ENCODE data around the gene TTC28. TPM values are rescaled to one million over a fixed set of nuclear protein-coding genes. Genes with fewer than 3 reads are reported as not detected.
"Not testable (repeated sequence)": the region's sequence is repeated elsewhere in the genome, so short reads cannot be mapped to it uniquely, and the experiment has no call there.

Gene TTC28
- total RNA-seq, 2 donors from 2014 or later, result 94.2 to 170 TPM

DNA sequence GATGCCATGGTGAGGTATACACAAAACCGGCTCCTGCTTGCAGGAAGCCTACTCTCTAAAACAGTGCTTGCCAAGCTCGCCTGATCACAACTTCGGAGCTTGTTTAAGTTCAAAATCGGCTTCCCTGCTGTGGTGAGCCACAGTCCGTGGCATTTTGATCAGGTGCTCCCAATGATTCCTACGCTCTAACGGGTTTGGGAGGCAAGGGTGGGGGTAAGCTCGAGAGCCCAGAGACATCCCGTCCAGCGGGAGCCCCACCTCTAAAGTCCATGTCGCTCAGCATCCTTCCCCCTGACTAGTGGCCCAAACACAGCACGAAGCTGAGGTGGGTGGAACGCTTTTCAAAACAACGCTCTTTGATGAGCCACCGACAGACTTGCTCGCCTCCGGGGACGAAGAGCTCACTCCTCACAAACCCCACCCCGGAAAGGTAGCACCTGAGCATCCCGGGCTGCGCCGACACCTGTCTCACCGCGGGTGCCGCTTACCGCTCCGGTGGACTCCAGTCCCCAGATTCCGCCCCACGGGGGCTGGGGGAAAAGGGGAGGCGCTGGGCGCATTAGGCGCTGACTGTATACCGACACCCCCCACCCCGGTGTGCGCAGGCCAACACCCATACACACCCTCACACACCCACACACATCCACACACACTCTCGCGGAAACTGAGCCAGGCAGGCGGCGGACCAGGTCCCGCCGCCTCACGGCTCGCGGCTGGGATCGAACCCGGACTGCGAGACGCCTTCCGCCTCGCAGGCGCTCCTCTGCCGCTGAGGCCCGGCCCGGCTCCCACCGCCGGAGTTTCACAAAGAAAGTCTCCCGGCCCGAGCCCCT is 646 bp downstream of the TTC28 start:
- peak overlapping the region; percentile 87 for H3K4me3 ChIP-seq
- not testable (repeated sequence) for ATAC-seq (ENCODE audit: insufficient number of reproducible peaks, low FRiP score, low read depth); H3K27me3 ChIP-seq (replicated peaks; ENCODE audit: insufficient read depth); H3K4me1 ChIP-seq (ENCODE audit: control insufficient read depth in 1 of 2, low read depth in 2 of 2); H3K9me3 ChIP-seq; H3K36me3 ChIP-seq; H3K27ac ChIP-seq; DNase-seq (ENCODE audit: low spot score)

DNA sequence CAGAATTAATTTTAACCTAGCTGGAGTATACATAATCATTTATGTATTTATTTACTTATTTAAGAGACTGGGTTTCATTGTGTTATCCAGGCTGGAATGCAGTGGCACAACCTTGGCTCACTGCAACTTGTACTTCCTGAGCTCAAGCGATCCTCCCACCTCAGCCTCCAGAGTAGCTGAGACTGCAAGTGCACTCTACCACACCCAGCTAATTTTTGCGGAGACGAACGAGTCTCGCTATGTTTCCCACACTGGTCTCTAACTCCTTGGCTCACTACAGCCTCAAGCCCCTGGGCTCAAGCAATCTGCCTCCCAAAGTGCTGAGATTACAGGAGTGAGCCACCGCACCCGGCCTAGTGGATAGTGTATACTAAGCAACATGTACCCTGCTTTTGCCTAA is 1.5 kb downstream of the TTC28 start:
- not testable (repeated sequence) for H3K36me3 ChIP-seq; H3K9me3 ChIP-seq; H3K27ac ChIP-seq; H3K27me3 ChIP-seq (replicated peaks; ENCODE audit: insufficient read depth); ATAC-seq (ENCODE audit: insufficient number of reproducible peaks, low FRiP score, low read depth); H3K4me3 ChIP-seq; H3K4me1 ChIP-seq (ENCODE audit: control insufficient read depth in 1 of 2, low read depth in 2 of 2); DNase-seq (ENCODE audit: low spot score)

DNA sequence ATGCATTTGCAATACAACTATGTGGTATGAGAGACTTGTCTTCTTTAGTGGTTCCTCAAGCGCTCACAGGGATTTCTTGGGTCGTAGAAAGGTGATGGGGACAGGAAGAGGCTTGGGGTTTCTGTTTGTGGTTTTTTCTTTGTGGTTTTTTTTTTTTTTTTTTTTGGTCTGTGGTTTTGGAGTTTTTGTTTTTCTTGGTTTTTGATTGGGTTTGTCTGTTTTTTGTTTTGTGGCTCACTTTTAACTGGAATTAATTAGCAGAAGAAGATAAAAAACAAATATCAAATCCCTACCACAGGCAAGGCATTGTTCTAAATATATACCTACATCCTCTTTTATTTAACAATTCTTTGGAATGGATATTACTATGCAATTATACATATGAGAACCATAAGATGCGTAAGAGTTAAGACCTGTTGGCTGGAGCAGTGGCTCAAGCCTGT is 5.5 kb downstream of the TTC28 start:
- no peak overlapping the region for H3K27ac ChIP-seq
- no peaks in the 10 kb centered on the region for H3K36me3 ChIP-seq
- ATAC-seq (ENCODE audit: insufficient number of reproducible peaks, low FRiP score, low read depth) (no peak), DNase-seq (ENCODE audit: low spot score) (no peak)
- no peak overlapping the region for H3K4me3 ChIP-seq
- TF ChIP-seq, protein P1, sequence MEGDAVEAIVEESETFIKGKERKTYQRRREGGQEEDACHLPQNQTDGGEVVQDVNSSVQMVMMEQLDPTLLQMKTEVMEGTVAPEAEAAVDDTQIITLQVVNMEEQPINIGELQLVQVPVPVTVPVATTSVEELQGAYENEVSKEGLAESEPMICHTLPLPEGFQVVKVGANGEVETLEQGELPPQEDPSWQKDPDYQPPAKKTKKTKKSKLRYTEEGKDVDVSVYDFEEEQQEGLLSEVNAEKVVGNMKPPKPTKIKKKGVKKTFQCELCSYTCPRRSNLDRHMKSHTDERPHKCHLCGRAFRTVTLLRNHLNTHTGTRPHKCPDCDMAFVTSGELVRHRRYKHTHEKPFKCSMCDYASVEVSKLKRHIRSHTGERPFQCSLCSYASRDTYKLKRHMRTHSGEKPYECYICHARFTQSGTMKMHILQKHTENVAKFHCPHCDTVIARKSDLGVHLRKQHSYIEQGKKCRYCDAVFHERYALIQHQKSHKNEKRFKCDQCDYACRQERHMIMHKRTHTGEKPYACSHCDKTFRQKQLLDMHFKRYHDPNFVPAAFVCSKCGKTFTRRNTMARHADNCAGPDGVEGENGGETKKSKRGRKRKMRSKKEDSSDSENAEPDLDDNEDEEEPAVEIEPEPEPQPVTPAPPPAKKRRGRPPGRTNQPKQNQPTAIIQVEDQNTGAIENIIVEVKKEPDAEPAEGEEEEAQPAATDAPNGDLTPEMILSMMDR (IDR thresholded peaks at IDR 0.05), result no peak
- H3K4me1 ChIP-seq (ENCODE audit: control insufficient read depth in 1 of 2, low read depth in 2 of 2), result no peaks in the 10 kb centered on the region
- no peaks in the 10 kb centered on the region for H3K9me3 ChIP-seq
- H3K27me3 ChIP-seq (replicated peaks; ENCODE audit: insufficient read depth), result no peaks in the 10 kb centered on the region

DNA sequence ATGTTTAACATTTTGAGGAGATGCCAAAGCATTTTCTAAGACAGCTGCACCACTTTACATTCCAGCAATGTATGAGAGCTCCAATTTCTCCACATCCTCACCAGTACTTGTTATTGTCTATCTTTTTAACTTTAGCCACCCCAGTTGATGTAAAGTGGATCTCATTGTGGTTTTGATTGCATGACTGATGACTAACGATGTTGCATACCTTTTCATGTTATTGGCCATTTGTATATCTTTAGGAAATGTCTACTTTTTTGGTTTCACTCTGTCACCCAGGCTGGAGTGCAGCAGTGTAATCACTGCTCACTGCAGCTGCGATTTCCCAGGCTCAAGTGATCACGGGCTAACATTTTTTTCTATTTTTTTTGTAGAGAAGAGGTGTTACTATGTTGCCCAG is 8.9 kb downstream of the TTC28 start:
- TF ChIP-seq, protein P1 (IDR thresholded peaks at IDR 0.05), result no peak
- ATAC-seq (ENCODE audit: insufficient number of reproducible peaks, low FRiP score, low read depth) (no peak), DNase-seq (ENCODE audit: low spot score) (no peak)
- Histone ChIP-seq H3K27ac (no peak overlapping the region), H3K4me1 (ENCODE audit: control insufficient read depth in 1 of 2, low read depth in 2 of 2) (no peaks in the 10 kb centered on the region), H3K4me3 (no peak overlapping the region), H3K9me3 (no peaks in the 10 kb centered on the region), H3K27me3 (replicated peaks; ENCODE audit: insufficient read depth) (no peaks in the 10 kb centered on the region), H3K36me3 (no peaks in the 10 kb centered on the region)

DNA sequence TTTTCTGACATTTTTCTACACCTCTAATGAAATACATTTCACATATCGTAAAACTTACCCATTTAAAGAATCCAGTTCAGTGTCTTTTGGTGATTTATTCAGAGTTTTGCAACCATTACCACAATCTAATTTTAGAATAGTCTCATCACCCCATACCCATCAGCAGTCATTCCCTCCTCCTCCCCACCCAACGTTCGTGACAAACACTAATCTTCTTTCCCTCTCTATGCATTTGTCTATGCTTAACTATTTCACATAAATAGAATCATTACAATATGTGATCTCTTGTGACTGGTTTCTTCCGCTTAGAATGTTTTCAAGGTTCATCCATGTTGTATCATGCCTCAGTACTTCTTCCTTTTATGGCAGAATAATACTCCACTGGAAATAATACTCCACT is 9.5 kb downstream of the TTC28 start:
- Histone ChIP-seq H3K4me3 (no peak overlapping the region), H3K36me3 (no peaks in the 10 kb centered on the region), H3K4me1 (ENCODE audit: control insufficient read depth in 1 of 2, low read depth in 2 of 2) (no peaks in the 10 kb centered on the region), H3K9me3 (no peaks in the 10 kb centered on the region), H3K27me3 (replicated peaks; ENCODE audit: insufficient read depth) (no peaks in the 10 kb centered on the region), H3K27ac (no peak overlapping the region)
- TF ChIP-seq, protein P1 (IDR thresholded peaks at IDR 0.05), result no peak
- ATAC-seq (ENCODE audit: insufficient number of reproducible peaks, low FRiP score, low read depth), result no peak
- no peak for DNase-seq (ENCODE audit: low spot score)

DNA sequence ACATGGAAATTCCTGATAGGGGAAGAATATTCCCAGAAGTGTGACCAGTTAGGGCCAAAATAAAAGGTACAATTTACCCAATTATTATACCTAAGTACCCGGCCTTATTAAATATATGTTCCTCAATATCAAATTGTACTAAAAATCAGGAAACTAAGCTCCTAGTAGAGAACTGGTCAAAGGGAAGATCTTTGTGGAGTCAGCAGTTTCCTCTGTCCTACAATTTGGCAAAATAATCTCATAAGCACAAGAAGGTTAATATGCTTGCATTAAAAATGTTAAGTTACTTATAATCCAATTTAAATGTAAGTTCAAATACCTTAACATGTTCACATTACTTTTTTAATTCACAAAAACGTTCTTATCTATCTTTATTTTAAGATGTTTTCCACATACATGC is 10.3 kb downstream of the TTC28 start:
- Histone ChIP-seq H3K27ac (no peak overlapping the region), H3K36me3 (no peaks in the 10 kb centered on the region), H3K27me3 (replicated peaks; ENCODE audit: insufficient read depth) (no peaks in the 10 kb centered on the region), H3K4me1 (ENCODE audit: control insufficient read depth in 1 of 2, low read depth in 2 of 2) (no peaks in the 10 kb centered on the region), H3K4me3 (no peak overlapping the region), H3K9me3 (no peaks in the 10 kb centered on the region)
- TF ChIP-seq, protein P1 (IDR thresholded peaks at IDR 0.05), result no peak
- ATAC-seq (ENCODE audit: insufficient number of reproducible peaks, low FRiP score, low read depth) (no peak), DNase-seq (ENCODE audit: low spot score) (no peak)

DNA sequence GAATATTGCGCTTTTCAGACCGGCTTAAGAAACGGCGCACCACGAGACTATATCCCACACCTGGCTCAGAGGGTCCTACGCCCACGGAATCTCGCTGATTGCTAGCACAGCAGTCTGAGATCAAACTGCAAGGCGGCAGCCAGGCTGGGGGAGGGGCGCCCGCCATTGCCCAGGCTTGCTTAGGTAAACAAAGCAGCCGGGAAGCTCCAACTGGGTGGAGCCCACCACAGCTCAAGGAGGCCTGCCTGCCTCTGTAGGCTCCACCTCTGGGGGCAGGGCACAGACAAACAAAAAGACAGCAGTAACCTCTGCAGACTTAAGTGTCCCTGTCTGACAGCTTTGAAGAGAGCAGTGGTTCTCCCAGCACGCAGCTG is 16.1 kb downstream of the TTC28 start:
- H3K4me3 ChIP-seq; ATAC-seq (ENCODE audit: insufficient number of reproducible peaks, low FRiP score, low read depth); H3K9me3 ChIP-seq; H3K4me1 ChIP-seq (ENCODE audit: control insufficient read depth in 1 of 2, low read depth in 2 of 2); H3K27ac ChIP-seq; DNase-seq (ENCODE audit: low spot score); H3K27me3 ChIP-seq (replicated peaks; ENCODE audit: insufficient read depth); H3K36me3 ChIP-seq: not testable (repeated sequence)

All from thoracic aorta (tissue), 2 donors.